Renal cortex interstitium (tissue), 11 donors: ENCODE data around the gene KANK4. TPM values are rescaled to one million over a fixed set of nuclear protein-coding genes. Genes with fewer than 3 reads are reported as not detected.
"Not testable (repeated sequence)": the region's sequence is repeated elsewhere in the genome, so short reads cannot be mapped to it uniquely, and the experiment has no call there.

ENCODE experiments used
- DNase-seq, 11 donors: peaks; one replicate each; pipeline ENCODE4 v3.0.0-alpha.2; 2013; ENCODE audit warnings: low read depth in 9 of 11, low spot score in 4 of 11; ENCODE audit errors: extremely low read depth in 1 of 11
- polyA plus RNA-seq, 3 donors: library from polyadenylated mRNA; unstranded; fragments of 120-200 nt; gene quantifications; one replicate each; pipeline ENCODE4 v1.2.1, GENCODE V29; 2013; ENCODE audit not compliant: insufficient read length in 3 of 3

Gene KANK4
- polyA plus RNA-seq, 3 donors, result 21.4 to 24.2 (median 22.0) TPM

GRCh38 chr1:62229932-62230331, 89.3 kb downstream of the KANK4 start:
- no peak for DNase-seq

GRCh38 chr1:62229468-62229867, 89.8 kb downstream of the KANK4 start:
- no peak for DNase-seq

DNA sequence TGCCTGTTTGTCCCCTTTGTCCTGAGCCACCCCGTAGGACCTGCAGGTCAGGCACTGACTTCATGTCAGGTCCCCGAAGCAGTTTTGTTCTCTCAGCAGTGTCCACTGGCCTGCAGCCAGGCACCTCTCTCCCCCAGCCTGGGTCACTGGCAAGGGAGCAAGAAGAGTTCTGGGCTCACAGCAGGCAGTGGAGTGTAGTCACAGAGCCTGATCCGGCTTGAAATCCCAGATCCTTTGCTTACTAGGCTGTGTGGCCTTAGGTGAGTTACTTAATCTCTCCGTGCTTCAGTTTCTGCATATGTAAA, 90.4 kb downstream of the KANK4 start:
- DNase-seq, result no peak

- no peak for DNase-seq
Observed at GRCh38 chr1:62228136-62228882, 90.9 kb downstream of the KANK4 start.

- no peak for DNase-seq
Observed at GRCh38 chr1:62227496-62227895, 91.7 kb downstream of the KANK4 start.

DNA sequence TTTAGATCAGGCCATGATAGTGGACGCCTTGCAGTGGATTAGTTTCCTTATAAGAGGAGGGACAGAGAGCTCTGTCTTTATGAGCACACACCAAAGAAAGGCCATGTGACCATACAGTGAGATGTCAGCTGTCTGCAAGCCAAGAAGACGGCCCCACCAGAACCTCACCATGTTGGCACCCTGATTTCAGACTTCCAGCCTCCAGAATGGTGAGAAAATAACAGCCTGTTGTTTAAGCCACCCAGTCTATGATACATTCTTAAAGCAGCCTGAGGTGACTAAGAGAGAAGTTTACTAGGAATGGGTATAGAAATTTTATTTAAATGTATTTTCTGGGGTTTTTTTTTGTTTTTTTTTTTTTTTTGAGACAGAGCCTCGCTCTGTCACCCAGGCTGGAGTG, 95.1 kb downstream of the KANK4 start:
- no peak for DNase-seq

DNA sequence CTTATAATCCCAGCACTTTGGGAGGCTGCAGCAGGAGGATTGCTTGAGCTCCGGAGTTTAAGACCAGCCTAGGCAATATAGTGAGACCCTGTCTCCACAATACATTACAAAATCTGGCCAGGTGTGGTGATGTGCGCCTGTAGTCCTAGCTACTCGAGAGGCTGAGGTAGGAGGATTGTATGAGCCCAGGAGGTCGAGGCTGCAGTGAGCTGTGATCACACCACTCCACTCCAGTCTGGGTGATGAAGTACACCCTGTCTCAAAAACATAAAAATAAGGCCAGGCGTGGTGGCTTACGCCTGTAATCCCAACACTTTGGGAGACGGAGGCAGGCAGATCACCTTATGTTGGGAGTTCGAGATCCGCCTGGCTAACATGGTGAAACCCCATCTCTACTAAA, 96.9 kb downstream of the KANK4 start:
- DNase-seq, result no peak

DNA sequence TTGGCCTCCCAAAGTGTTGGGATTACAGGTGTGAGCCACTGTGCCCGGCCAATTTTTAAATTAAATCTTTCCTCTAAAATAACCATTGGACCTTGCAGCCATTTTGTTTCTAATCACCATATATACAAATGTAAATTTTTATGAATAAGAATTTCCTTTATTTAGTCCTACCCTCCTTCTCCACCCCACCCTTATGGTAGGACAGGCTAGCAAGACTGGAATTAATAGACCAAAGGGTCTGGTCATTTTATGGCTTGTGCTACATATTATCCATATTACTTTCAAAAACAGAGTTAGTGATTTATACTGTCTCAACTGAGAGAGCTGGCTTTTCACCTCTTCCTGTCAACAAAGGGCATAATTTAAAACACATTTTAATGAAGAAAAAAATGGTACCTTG, 98.1 kb downstream of the KANK4 start:
- no peak for DNase-seq

- DNase-seq, result not testable (repeated sequence)
Observed at GRCh38 chr1:62220456-62220855, 98.8 kb downstream of the KANK4 start.

- no peak for DNase-seq
Observed at GRCh38 chr1:62218604-62219003, 100.6 kb downstream of the KANK4 start.

DNA sequence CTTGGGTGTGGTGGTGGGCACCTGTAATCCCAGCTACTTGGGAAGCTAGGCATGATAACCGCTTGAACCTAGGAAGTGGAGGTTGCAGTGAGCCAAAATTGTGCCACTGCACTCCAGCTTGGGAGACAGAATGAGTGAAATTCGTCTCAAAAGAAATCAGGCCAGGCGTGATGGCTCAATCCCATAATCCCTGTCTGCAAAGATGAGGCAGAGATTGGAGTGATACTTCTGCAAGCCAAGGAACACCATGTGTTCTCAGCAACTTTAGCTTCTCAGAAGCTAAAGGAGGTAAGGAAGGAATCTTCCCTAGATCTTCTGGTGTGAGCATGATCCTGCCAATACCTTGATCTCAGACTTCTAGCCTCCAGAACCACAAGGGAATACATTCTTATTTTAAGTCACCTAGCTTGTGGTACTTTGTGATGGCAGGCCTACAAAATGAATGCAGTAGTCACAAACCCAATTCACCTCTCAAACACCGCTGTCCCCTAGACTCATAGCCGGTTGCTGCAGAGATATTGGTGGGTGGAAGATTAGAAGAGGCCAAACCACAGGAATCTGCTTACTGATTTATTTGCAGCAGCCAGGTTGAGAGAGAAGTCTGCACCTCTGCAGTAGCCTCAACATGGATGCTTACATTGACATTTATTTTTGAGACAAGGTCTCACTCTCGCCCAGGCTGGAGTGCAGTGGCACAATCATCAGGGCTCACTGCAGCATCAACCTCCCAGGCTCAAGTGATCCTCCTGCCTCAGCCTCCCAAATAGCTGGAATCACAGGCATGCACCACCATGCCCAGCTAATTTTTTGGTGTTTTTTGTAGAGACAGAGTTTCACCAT, 105.9 kb downstream of the KANK4 start:
- no peak for DNase-seq

DNA sequence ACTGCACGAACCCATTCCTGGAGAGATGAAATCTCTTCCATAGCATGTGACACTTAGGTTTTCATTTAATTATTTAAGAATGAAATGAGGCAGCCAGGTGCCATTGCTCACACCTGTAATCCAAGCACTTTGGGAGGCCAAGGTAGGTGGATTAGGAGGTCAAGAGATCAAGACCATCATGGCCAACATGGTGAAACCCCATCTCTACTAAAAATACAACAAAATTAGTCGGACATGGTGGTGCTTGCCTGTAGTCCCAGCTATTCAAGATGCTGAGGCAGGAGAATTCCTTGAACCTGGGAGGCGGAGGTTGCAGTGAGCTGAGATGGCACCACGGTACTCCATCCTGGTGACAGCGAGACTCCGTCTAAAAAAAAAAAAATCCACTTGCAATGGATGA, 106.8 kb downstream of the KANK4 start:
- no peak for DNase-seq

- no peak for DNase-seq
Observed at GRCh38 chr1:62210960-62211359, 108.3 kb downstream of the KANK4 start.

- DNase-seq, result no peak
Observed at GRCh38 chr1:62209931-62210595, 109.2 kb downstream of the KANK4 start.

DNA sequence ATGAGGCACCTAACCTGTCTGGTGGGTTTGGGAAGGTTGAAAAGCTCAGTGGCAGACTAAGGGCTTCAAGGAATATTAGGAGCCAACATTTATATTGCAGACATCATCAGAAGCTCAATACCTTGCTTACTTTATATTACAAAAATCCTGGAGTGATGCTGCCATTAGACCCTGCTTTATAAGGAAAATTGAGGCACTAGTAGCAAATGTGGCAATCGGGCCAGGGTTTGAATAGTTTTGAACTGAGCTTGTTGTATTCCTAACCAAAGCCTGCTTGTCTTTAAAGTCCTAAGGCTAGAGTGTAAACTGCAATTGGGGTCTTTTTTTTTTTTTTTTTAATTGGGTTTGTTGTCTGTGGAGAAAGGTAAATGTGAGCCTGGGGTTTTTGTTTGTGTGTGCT, 110.3 kb downstream of the KANK4 start:
- no peak for DNase-seq

GRCh38 chr1:62208087-62208486, 111.1 kb downstream of the KANK4 start:
- no peak for DNase-seq

- no peak for DNase-seq
Observed at GRCh38 chr1:62207187-62207586, 112.0 kb downstream of the KANK4 start.

- DNase-seq, result no peak
Observed at GRCh38 chr1:62198781-62199125, 120.5 kb downstream of the KANK4 start.

- no peak for DNase-seq
Observed at GRCh38 chr1:62198069-62198780, 121.0 kb downstream of the KANK4 start.
